Kidney epithelial cell (primary cell): ENCODE data around the gene GLYATL3. TPM values are rescaled to one million over a fixed set of nuclear protein-coding genes. Genes with fewer than 3 reads are reported as not detected.

Experiments used
- DNase-seq: peaks from one replicate; pipeline ENCODE4 v3.0.0-alpha.2; 2010; ENCODE audit warnings: low read depth
- H3K27me3 ChIP-seq: 2 replicates; pipeline ENCODE4 v1.6.0; 2011; ENCODE audit warnings: low read length; ENCODE audit not compliant: control insufficient read depth, insufficient read depth
- H3K36me3 ChIP-seq: 2 replicates; pipeline ENCODE4 v1.5.1; 2011; ENCODE audit warnings: low read length; ENCODE audit not compliant: control insufficient read depth, insufficient read depth
- H3K4me3 ChIP-seq: 2 replicates; pipeline ENCODE4 v1.5.1; 2011; ENCODE audit warnings: low read depth, mild to moderate bottlenecking, control low read depth, low read length
- CTCF ChIP-seq: IDR thresholded peaks from 2 replicates; pipeline ENCODE4 v1.5.1; 2011; ENCODE audit warnings: mild to moderate bottlenecking, moderate library complexity, low read length, control low read depth, inconsistent platforms; ENCODE audit not compliant: insufficient read depth, poor library complexity, severe bottlenecking
- total RNA-seq: library from RNA; depleted of rRNA; stranded (reverse); fragments of >200 nt; gene quantifications from 2 replicates; pipeline ENCODE4 v1.2.3, GENCODE V29; 2015

GLYATL3 gene
- total RNA-seq, 1 donor from 2014 or later, result not detected

DNA sequence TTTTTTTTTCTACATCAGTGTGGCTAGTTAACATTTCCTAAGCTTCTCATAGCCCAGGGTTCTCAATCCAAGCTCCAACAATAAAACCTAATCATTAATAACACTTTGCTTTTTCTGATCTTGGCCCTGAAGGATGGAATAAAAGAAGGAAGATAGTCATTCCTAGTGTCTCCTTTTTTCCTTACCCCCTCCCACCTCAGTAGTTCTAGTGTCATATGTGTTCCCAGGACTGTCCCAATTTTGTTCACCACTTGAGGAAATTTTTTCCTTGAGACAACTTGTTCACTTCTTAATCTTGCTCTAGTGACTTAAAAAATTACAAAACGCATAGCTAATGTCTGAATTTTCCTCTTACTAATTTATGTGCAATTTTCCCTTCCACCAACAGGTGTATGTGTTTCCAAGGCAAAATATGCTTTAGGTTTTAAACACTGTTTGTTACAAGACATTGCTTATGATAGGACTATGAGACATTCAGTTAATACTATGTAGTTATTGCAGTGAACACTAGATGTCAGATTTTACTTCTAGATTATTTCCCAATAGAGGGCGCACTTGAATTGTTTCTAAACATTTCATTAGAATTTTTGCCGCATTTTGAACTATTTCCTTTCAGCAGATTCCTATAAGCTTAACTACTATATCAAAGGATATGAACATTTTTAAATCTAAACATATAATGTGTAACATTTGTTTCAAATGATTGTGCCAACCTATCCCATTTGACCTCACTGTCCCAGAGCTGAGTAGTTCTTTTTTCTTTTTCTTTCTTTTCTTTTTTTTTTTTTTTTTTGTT, 32.2 kb downstream of the GLYATL3 start:
- no peak for DNase-seq
- TF ChIP-seq CTCF, result peak; percentile 77
- H3K4me3 ChIP-seq, result no peak overlapping the region
- H3K27me3 ChIP-seq, result no peaks in the 10 kb centered on the region
- no peaks in the 10 kb centered on the region for H3K36me3 ChIP-seq

- DNase-seq, result no peak
- no peak for TF ChIP-seq CTCF
- Histone ChIP-seq H3K4me3 (no peak overlapping the region), H3K36me3 (no peaks in the 10 kb centered on the region), H3K27me3 (no peaks in the 10 kb centered on the region)
These were observed 36.1 kb downstream of the GLYATL3 start for GRCh38 chr6:49535795-49536194.

DNA sequence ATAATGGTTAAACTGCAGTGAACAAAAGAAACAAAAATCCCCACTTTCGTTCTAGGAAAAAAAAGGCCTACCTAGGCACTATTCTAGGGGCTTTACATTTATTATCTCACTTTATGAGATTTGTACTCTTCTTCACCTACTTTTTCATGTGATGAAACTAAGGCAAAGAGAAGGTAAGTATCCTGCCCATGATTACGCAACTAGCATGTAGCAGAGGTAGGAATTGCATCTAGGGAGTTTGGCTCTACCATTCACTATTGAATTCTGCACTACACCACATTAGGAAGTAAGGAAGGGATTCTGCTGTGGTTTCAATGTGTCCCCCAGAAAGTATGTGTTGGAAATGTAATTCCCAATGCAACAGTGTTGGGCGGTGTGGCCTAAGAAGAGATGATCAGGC, 39.4 kb downstream of the GLYATL3 start:
- H3K27me3 ChIP-seq, result no peaks in the 10 kb centered on the region
- H3K36me3 ChIP-seq, result no peaks in the 10 kb centered on the region
- DNase-seq, result no peak
- H3K4me3 ChIP-seq, result no peak overlapping the region
- TF ChIP-seq CTCF, result no peak

- no peaks in the 10 kb centered on the region for H3K36me3 ChIP-seq
- no peak for TF ChIP-seq CTCF
- DNase-seq, result no peak
- H3K27me3 ChIP-seq, result no peaks in the 10 kb centered on the region
- no peak overlapping the region for H3K4me3 ChIP-seq
These were observed 40.9 kb downstream of the GLYATL3 start for GRCh38 chr6:49540614-49541013.

- peak; percentile 66 for DNase-seq
- no peak overlapping the region for H3K4me3 ChIP-seq
- no peak for TF ChIP-seq CTCF
- no peaks in the 10 kb centered on the region for H3K36me3 ChIP-seq
- no peaks in the 10 kb centered on the region for H3K27me3 ChIP-seq
These were observed 41.5 kb downstream of the GLYATL3 start for GRCh38 chr6:49541210-49541724.

DNA sequence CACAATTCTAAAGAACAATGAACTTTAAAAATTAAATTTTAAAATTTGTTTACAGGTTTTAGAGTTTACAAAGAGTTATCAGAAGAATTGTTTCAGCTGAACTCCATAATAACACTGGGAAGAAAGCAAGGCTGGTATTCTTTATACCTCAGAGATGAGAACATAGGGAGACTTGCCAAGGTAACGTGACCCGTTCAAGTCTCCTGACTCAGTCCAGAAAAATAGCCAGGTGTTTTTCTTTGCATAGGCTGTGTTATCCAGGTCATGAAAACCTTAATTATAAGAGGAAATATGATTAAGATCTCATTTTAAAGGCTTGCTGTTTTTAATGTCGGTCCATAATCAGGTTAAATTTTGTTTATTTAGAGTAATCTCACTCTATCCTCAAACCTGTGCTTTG, 42.2 kb downstream of the GLYATL3 start:
- Histone ChIP-seq H3K36me3 (no peaks in the 10 kb centered on the region), H3K27me3 (no peaks in the 10 kb centered on the region), H3K4me3 (no peak overlapping the region)
- TF ChIP-seq CTCF, result no peak
- DNase-seq, result no peak
